Erythroblast (primary cell): Measurements from ENCODE around the gene TTC33.

Experiments
- GATA1 ChIP-seq: IDR thresholded peaks from 2 replicates; pipeline ENCODE4 v1.6.1; 2011; ENCODE audit warnings: low read depth, mild to moderate bottlenecking, control low read depth, low read length, moderate library complexity
- POLR2A ChIP-seq: IDR thresholded peaks from 2 replicates; pipeline ENCODE4 v1.6.1; 2011; ENCODE audit warnings: mild to moderate bottlenecking, low read length

DNA sequence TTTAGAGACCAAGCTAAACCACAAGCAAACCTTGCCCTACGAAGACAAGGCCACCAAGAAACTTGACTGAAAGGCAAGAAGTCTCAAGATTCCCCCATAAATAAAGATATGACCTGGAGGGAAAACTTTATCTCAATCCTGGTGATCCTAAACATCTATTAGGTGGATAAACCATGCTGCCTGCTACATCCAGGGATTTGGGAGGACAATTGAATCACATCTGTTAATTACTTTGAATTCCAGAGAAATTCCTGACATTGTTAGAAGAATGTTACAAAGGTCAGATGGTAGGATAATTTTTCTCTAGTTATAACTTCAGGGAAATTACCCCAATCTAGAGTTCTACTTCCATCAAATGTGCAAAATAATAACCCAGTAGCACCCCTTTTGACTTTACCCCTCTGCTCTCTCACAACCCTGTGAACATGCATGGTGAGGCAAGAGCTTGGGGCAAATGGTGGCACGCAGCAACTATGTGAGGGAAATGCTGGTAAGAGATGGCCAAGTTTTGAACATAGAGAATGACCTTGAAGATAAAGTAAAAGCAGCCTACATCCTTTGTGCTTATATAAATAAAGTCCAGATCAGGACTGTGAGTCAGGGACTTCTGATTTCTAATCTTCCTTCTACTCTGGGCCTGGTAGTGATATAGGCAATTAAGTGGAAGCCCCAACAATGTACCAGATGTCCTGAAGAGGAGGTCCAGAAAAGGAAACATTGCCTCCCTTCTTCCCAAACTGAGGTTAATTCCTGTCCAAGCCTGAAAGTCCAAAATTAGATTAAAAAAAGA, 133.1 kb downstream of the TTC33 start:
- TF ChIP-seq POLR2A = no peak
- no peak for TF ChIP-seq GATA1
